HG02884 (cell line): ENCODE results near the gene CTR9.
A peak's percentile ranks its signal among the peaks of the same experiment; 100 is the strongest.
"Not testable (repeated sequence)": the region's sequence is repeated elsewhere in the genome, so short reads cannot be mapped to it uniquely, and the experiment has no call there.

Experiments used
- ATAC-seq: cut with Tn5 transposase; IDR thresholded peaks from one replicate; pipeline ENCODE4 v1.9.1; 2021; ENCODE audit warnings: mild to moderate bottlenecking, moderate library complexity; ENCODE audit not compliant: unreplicated experiment

Gene CTR9

DNA sequence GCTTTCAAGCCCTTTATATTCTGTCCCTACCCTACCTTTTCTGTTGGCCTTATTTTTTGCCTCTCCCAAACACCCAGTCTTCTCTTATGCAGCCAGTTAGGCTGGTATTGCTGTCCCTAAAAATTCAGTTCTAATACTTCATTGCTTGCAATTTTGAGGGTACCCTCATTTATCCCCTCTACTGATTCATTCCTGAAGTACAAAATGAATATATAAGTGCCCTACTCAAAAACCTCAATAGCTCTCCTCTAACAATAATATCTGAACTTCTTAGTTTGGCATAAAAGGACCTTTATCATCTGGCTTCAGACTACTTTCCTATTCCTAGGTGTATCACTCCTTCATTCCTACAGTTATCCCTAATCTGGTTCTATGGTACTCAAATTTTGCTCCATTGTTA lies 62.9 kb downstream of the CTR9 start:
- no peak for ATAC-seq

DNA sequence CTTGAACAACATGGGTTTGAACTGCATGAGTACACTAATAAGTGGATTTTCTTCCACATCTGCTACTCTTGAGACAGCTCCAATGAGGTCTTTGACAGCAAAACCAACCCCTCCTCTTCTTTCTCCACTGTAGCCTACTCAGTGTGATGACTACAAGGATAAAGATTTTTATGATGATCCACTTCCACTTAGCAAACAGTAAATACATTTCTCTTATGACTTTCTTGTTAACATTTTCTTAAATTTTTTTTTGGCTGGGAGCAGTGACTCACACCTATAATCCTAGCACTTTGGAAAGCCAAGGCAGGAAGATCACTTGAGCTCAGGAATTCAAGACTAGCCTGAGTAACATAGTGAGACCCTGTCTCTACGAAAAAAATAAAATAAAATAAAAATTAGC lies 67.5 kb downstream of the CTR9 start:
- ATAC-seq, result no peak

DNA sequence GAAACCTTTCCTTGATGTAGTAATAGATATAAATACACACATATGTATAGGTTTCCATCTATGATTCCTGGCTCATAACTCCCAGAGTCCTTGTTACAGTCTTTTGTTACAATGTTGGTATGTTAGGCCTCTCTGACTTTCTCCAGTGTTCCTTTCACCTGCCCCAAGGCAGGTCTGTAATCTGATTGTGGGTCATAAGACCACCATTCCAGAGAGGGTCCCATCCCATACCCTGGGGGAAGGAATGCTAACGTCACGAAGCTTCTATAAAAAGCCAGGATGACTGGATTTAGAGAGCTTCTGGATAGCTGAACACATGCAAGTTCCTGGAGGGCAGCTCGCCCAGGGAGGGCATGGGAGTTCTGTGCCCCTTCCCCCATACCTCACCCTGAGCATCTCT lies 71.4 kb downstream of the CTR9 start:
- not testable (repeated sequence) for ATAC-seq

DNA sequence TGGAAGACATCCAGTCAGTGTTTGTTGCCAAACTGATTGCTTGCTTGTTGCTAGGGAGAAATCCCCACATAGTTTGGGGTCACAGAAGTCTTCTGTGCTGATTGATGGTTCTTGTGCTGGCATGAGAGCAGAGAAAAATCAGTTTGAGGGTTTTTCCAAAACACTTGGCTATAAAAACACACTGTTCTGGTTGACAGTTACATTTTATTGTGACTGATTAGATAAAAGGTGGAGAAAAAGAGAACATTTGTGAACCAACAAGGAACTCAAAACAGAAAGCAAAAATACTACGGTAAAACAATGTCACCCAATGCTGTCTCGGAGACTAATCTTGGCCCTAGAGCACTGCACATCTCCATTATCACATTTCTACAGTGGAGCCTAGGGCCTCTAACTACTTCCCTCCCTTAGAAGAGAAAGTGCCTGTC lies 72.1 kb downstream of the CTR9 start:
- ATAC-seq, result no peak

DNA sequence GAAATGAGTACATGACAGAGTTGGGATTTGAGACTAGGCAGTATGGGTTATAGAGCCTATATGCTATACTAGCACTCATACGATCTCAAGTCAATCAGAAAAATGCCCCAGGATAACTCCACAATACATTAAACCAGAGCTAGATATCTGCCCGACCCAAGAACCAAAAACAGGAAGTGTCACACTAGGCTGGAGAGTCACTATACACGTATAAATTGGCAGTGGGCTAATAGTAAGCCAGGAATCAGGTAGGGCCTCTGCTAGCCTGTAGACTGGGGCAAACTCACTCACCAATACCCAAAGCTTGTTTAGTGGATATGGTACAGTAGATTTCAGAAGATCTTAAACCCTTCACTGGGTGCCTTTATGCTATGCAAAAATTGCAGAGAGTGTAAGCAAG lies 73.8 kb downstream of the CTR9 start:
- peak; percentile 79 for ATAC-seq

DNA sequence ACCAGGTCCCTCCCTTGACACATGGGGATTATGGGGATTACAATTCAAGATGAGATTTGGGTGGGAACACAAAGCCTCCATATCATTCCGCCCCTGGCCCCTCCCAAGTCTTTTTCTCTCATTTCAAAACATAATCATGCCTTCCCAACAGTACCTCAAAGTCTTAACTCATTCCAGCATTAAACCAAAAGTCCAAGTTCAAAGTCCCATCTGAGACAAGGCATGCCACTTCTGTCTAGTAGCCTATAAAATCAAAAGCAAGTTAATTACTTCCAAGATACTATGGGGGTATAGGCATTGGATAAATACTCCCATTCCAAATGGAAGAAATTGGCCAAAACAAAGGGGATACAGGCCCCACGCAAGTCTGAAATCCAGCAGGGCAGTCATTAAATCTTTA lies 77.4 kb downstream of the CTR9 start:
- no peak for ATAC-seq

DNA sequence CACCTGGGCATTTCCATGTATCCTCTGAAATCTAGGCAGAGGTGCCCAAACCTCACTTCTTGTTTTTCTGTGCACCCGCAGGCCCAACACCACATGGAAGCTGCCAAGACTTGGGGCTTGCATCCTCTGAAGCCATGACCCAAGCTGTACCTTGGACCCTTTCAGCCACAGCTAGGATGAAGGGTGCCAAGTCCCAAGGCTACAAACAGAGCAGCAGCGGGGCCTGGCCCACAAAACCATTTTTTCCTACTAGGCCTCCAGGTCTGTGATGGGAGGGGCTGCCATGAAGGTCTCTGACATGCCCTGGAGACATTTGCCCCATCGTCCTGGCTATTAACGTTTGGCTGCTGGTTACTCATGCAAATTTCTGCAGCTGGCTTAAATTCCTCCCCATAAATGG lies 78.1 kb downstream of the CTR9 start:
- ATAC-seq, result no peak
